GM12891 (cell line): Measurements from ENCODE around the gene SMAD7.

Source experiments
- PAX5 ChIP-seq: IDR thresholded peaks from 2 replicates; pipeline ENCODE4 v1.6.1; 2011; ENCODE audit warnings: low read length, moderate library complexity, mild to moderate bottlenecking; ENCODE audit not compliant: insufficient read depth, severe bottlenecking
- POLR2A ChIP-seq: IDR thresholded peaks from 2 replicates; pipeline ENCODE4 v1.6.1; 2011; ENCODE audit warnings: low read depth, low read length, control low read depth
- POLR2AphosphoS5 ChIP-seq: IDR thresholded peaks from 2 replicates; pipeline ENCODE4 v1.6.1; 2011; ENCODE audit warnings: low read depth, low read length, control low read depth
- SPI1 ChIP-seq: IDR thresholded peaks from 2 replicates; pipeline ENCODE4 v1.6.1; 2011; ENCODE audit warnings: low read depth, low read length, control low read depth
- TAF1 ChIP-seq: IDR thresholded peaks from 2 replicates; pipeline ENCODE4 v1.6.1; 2011; ENCODE audit warnings: low read depth, low read length, control low read depth

DNA sequence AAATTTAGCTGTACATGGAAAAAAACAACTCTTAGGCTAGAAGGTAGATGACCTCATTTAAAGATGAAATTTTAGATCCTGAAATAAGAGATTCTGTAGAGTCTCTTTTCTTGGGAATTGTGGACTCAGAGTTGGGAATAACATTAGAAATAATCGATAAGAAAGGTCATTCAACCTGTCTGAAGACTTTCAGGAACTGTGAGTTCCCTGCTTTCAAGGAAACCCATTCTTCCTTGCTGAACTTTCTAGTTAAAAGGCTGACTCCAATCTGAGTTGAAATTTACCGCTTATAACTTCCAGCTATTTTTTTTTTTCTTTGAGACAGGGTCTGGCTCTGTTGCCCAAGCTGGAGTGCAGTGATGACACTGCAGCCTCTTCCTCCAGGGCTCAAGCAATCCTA lies 16.8 kb upstream of the SMAD7 start:
- TF ChIP-seq POLR2A (no peak), POLR2AphosphoS5 (no peak), SPI1 (no peak), TAF1 (no peak), PAX5 (no peak)
